GDM1 (cell line): ENCODE data around the gene GRIN2A.

Source experiments
- DNase-seq: peaks from one replicate; lab custom pipeline; 2025; lab: John Stamatoyannopoulos, UW

Gene GRIN2A

GRCh38 chr16:10181196-10182162, 749 bp downstream of the GRIN2A start:
- peak; percentile 8 for DNase-seq

- DNase-seq = no peak
These were observed 1.5 kb downstream of the GRIN2A start for GRCh38 chr16:10180771-10181163.

- no peak for DNase-seq
These were observed 2.0 kb downstream of the GRIN2A start for GRCh38 chr16:10180042-10180770.

GRCh38 chr16:10178526-10178925, 3.7 kb downstream of the GRIN2A start:
- DNase-seq = no peak

GRCh38 chr16:10178080-10178479, 4.1 kb downstream of the GRIN2A start:
- DNase-seq = no peak

- DNase-seq = no peak
These were observed 9.2 kb downstream of the GRIN2A start for GRCh38 chr16:10172848-10173655.

GRCh38 chr16:10171221-10171620, 11.0 kb downstream of the GRIN2A start:
- DNase-seq = no peak

- no peak for DNase-seq
These were observed 12.3 kb downstream of the GRIN2A start for GRCh38 chr16:10169904-10170410.

- DNase-seq = no peak
These were observed 13.2 kb downstream of the GRIN2A start for GRCh38 chr16:10169031-10169430.

GRCh38 chr16:10168258-10168657, 14.0 kb downstream of the GRIN2A start:
- no peak for DNase-seq

GRCh38 chr16:10165643-10166042, 16.6 kb downstream of the GRIN2A start:
- DNase-seq = no peak

GRCh38 chr16:10162981-10163380, 19.2 kb downstream of the GRIN2A start:
- no peak for DNase-seq

GRCh38 chr16:10156099-10156498, 26.1 kb downstream of the GRIN2A start:
- no peak for DNase-seq

- no peak for DNase-seq
These were observed 27.8 kb downstream of the GRIN2A start for GRCh38 chr16:10154389-10154788.

- no peak for DNase-seq
These were observed 28.2 kb downstream of the GRIN2A start for GRCh38 chr16:10153985-10154384.

GRCh38 chr16:10151718-10152117, 30.5 kb downstream of the GRIN2A start:
- no peak for DNase-seq

- DNase-seq = no peak
These were observed 31.3 kb downstream of the GRIN2A start for GRCh38 chr16:10150906-10151305.

GRCh38 chr16:10145542-10146035, 36.6 kb downstream of the GRIN2A start:
- DNase-seq = no peak

GRCh38 chr16:10141671-10142070, 40.6 kb downstream of the GRIN2A start:
- DNase-seq = no peak

GRCh38 chr16:10138881-10139280, 43.3 kb downstream of the GRIN2A start:
- DNase-seq = no peak

GRCh38 chr16:10137341-10137740, 44.9 kb downstream of the GRIN2A start:
- no peak for DNase-seq

- no peak for DNase-seq
These were observed 45.3 kb downstream of the GRIN2A start for GRCh38 chr16:10136916-10137315.
